Measurements from ENCODE around the gene SPATA21.

The SPATA21 gene

DNA sequence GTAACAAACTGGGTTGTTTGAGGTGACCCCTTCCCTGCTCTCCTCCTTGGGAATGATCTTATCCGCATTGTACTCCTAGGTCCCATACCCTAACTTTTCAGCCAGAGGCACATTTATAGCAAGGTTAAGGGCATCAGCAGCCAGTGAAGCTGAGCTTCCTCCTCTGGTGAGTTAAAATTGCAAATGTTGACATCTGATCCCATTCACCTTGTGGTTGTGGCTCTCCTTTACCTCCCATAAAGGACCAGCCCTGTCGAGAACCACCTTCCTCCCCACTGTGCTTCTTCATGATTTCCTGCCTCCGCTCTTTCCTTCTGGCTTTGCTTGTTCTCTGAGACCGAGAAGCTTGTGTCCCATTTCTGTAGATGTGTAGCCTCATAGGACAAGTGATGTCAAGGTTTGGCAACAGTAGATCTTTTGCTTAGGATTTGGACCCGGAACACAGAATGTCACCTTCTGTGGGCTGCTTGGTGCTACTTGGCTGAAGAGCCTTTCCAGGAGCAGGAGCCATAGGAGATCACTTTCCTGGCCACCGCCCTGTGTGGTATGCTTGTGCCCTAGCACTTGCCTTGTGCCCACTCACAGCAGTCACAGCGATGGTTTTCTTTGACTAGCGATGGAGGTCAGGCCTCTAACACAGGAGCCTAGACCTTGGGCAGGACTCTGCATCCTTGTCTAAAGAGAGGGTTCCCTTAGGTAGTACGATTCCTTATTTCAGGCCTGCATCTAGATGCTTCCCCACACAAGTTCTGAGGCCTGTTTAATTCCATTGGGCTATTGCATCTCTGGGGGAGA lies 51.4 kb downstream of the SPATA21 start:
- Histone ChIP-seq H3K4me3 (ENCODE audit: insufficient read depth, low read depth, low read length) (no peak overlapping the region), H3K36me3 (ENCODE audit: control insufficient read depth, insufficient read depth, low read length) (no peaks in the 10 kb centered on the region), H3K9me3 (ENCODE audit: control insufficient read depth, low read length) (no peaks in the 10 kb centered on the region), H3K4me1 (ENCODE audit: control insufficient read depth, insufficient read depth, low read length) (no peaks in the 10 kb centered on the region), H3K27ac (ENCODE audit: insufficient read depth, low read depth, low read length, poor library complexity, severe bottlenecking) (no peak overlapping the region), H3K27me3 (ENCODE audit: control insufficient read depth, insufficient read depth, low read length, poor library complexity, severe bottlenecking) (no peaks in the 10 kb centered on the region)
- WGBS, 2 experiments, result 91 to 95% methylated on average over 9 of the region's 9 CpGs

- Histone ChIP-seq H3K9me3 (ENCODE audit: control insufficient read depth, low read length) (no peaks in the 10 kb centered on the region), H3K27me3 (ENCODE audit: control insufficient read depth, insufficient read depth, low read length, poor library complexity, severe bottlenecking) (no peaks in the 10 kb centered on the region), H3K27ac (ENCODE audit: insufficient read depth, low read depth, low read length, poor library complexity, severe bottlenecking) (no peak overlapping the region), H3K4me3 (ENCODE audit: insufficient read depth, low read depth, low read length) (no peak overlapping the region), H3K4me1 (ENCODE audit: control insufficient read depth, insufficient read depth, low read length) (no peaks in the 10 kb centered on the region), H3K36me3 (ENCODE audit: control insufficient read depth, insufficient read depth, low read length) (no peaks in the 10 kb centered on the region)
- WGBS, 2 experiments, result 94 to 99% methylated on average over 3 to 5 of the region's 5 CpGs
Measured at GRCh38 chr1:16383888-16384287, 53.3 kb downstream of the SPATA21 start.

- Histone ChIP-seq H3K9me3 (ENCODE audit: control insufficient read depth, low read length) (no peaks in the 10 kb centered on the region), H3K4me1 (ENCODE audit: control insufficient read depth, insufficient read depth, low read length) (no peaks in the 10 kb centered on the region), H3K4me3 (ENCODE audit: insufficient read depth, low read depth, low read length) (no peak overlapping the region), H3K27me3 (ENCODE audit: control insufficient read depth, insufficient read depth, low read length, poor library complexity, severe bottlenecking) (no peaks in the 10 kb centered on the region), H3K36me3 (ENCODE audit: control insufficient read depth, insufficient read depth, low read length) (no peaks in the 10 kb centered on the region), H3K27ac (ENCODE audit: insufficient read depth, low read depth, low read length, poor library complexity, severe bottlenecking) (no peak overlapping the region)
- WGBS, 2 experiments, result 94 to 97% methylated on average over 4 of the region's 4 CpGs
Measured at GRCh38 chr1:16380868-16381267, 56.4 kb downstream of the SPATA21 start.

DNA sequence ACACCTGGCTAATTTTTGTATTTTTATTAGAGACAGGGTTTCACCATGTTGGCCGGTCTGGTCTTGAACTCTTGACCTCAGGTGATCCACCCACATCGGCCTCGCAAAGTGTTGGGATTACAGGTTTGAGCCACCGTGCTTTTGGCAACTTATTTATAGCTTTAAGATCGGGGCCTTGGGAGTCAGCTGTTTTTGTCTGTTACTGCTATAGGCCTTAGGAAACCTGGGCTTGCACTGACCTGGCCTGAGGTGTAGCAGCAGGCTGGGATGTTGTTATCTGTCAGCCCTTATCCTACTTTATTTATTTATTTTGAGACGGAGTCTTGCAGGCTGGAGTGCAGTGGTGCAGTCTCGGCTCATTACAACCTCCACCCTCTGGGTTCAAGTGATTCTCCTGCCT lies 58.8 kb downstream of the SPATA21 start:
- 91 to 93% methylated on average over 7 of the region's 7 CpGs for WGBS, 2 experiments
- H3K27me3 ChIP-seq (ENCODE audit: control insufficient read depth, insufficient read depth, low read length, poor library complexity, severe bottlenecking), result no peaks in the 10 kb centered on the region
- H3K4me3 ChIP-seq (ENCODE audit: insufficient read depth, low read depth, low read length), result no peak overlapping the region
- no peaks in the 10 kb centered on the region for H3K36me3 ChIP-seq (ENCODE audit: control insufficient read depth, insufficient read depth, low read length)
- no peak overlapping the region for H3K27ac ChIP-seq (ENCODE audit: insufficient read depth, low read depth, low read length, poor library complexity, severe bottlenecking)
- H3K9me3 ChIP-seq (ENCODE audit: control insufficient read depth, low read length), result no peaks in the 10 kb centered on the region
- peaks cover 6% of the 10 kb centered on the region for H3K4me1 ChIP-seq (ENCODE audit: control insufficient read depth, insufficient read depth, low read length)

DNA sequence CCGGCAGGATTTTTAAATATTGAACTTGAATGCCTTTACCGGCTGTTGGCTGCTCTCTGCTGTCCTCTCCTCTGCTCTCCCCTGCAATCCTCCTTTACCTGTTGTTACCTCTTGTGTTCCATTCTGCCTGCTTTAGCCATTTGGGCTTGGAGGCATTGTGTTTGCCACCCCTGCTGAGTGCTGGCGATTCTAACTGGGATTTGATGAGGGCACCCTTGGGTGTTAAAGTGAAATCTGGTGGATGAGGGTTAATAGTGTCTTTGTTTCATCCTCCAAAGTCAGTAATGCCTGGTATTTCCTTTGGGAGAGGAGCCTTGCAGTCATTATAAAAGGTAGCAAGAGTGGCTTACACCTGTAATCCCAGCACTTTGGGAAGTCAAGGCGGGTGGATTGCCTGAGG lies 60.3 kb downstream of the SPATA21 start:
- H3K9me3 ChIP-seq (ENCODE audit: control insufficient read depth, low read length), result no peaks in the 10 kb centered on the region
- WGBS, 2 experiments, result 85 to 89% methylated on average over 4 of the region's 4 CpGs
- H3K27me3 ChIP-seq (ENCODE audit: control insufficient read depth, insufficient read depth, low read length, poor library complexity, severe bottlenecking), result no peaks in the 10 kb centered on the region
- peaks cover 6% of the 10 kb centered on the region for H3K4me1 ChIP-seq (ENCODE audit: control insufficient read depth, insufficient read depth, low read length)
- H3K36me3 ChIP-seq (ENCODE audit: control insufficient read depth, insufficient read depth, low read length), result no peaks in the 10 kb centered on the region
- H3K4me3 ChIP-seq (ENCODE audit: insufficient read depth, low read depth, low read length), result no peak overlapping the region
- H3K27ac ChIP-seq (ENCODE audit: insufficient read depth, low read depth, low read length, poor library complexity, severe bottlenecking), result no peak overlapping the region

DNA sequence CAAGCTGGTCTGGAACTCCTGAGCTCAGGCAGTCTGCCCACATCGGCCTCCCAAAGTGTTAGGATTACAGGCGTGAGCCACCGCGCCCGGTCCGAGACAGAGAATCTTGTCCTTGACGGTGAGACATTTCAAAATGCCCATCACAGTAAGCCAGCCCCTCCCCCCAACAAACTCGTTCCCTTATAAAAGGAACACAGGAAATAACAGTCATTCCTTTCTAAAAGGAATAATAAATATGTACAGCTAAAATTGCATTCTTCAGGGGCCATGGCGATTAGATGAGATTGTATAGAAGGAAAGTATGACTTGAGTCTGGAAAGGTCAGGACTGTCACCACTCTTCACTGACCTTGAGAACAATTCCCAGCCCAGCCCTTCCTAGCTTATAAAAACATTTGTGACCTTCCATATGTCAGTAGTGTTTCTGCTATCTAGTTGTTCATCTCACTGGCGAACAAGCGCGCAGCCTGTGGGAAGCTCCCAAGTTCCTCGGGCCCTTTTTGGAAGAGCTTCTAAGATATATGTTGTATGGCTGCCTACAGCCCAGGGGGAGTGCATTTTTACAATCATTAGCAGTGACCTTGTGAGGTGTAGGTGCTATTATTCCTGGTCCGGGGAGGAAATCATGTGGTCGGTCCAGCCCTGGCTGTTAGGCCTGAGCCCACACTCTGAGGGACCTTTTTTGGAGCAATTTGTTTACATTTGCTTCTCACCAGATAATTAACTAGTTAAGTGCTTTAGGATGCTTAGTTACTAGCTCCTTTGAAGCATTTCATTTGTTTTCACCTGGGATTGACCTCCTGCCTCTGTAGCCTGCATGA lies 61.5 kb downstream of the SPATA21 start:
- Histone ChIP-seq H3K4me3 (ENCODE audit: insufficient read depth, low read depth, low read length) (no peak overlapping the region), H3K9me3 (ENCODE audit: control insufficient read depth, low read length) (no peaks in the 10 kb centered on the region), H3K36me3 (ENCODE audit: control insufficient read depth, insufficient read depth, low read length) (no peaks in the 10 kb centered on the region), H3K4me1 (ENCODE audit: control insufficient read depth, insufficient read depth, low read length) (peaks cover 6% of the 10 kb centered on the region), H3K27ac (ENCODE audit: insufficient read depth, low read depth, low read length, poor library complexity, severe bottlenecking) (no peak overlapping the region), H3K27me3 (ENCODE audit: control insufficient read depth, insufficient read depth, low read length, poor library complexity, severe bottlenecking) (no peaks in the 10 kb centered on the region)
- 92 to 93% methylated on average over 14 to 15 of the region's 15 CpGs for WGBS, 2 experiments

GRCh38 chr1:16374266-16374665 lies 63.0 kb downstream of the SPATA21 start:
- peak overlapping the region; percentile 30 for H3K27ac ChIP-seq (ENCODE audit: insufficient read depth, low read depth, low read length, poor library complexity, severe bottlenecking)
- H3K27me3 ChIP-seq (ENCODE audit: control insufficient read depth, insufficient read depth, low read length, poor library complexity, severe bottlenecking), result no peaks in the 10 kb centered on the region
- WGBS, 2 experiments, result 81 to 83% methylated on average over 3 of the region's 3 CpGs
- H3K36me3 ChIP-seq (ENCODE audit: control insufficient read depth, insufficient read depth, low read length), result no peaks in the 10 kb centered on the region
- H3K4me1 ChIP-seq (ENCODE audit: control insufficient read depth, insufficient read depth, low read length), result peaks cover 6% of the 10 kb centered on the region
- H3K4me3 ChIP-seq (ENCODE audit: insufficient read depth, low read depth, low read length), result no peak overlapping the region
- H3K9me3 ChIP-seq (ENCODE audit: control insufficient read depth, low read length), result no peaks in the 10 kb centered on the region

DNA sequence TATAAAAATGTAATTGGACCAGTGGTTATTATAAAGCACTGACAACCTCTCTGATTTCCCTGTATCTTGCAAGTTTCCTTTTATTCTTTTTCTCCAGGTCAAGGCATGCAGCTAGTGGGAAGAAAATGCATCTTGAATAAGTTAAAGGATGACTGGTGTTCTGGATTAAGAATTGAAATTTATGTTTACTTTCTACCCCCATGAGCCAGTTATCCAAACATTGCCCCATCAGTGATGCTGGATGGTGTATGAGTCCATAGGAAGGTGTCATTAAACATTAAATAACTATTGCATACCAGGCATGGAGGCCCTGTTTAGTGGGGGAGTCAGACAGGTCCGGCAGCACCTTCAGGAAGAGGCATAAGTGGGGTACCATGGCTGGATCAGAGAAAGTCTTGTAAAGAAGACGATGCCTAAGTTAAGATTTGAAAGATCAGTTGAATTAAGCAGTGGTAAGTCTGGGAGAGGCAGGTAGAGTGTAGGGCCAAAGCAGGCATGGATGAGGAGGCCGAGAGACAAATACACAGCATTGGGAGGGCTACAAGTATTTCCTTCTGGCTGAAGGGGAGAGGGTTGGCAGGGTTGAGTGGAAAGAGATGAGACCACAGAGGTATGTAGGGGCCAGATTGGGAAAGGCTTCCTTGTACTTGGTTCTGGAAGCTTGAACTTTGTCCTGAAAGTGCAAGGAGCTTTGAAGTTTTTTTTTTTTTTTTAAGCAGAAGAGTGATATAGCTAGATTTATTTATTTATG lies 64.5 kb downstream of the SPATA21 start:
- Histone ChIP-seq H3K27ac (ENCODE audit: insufficient read depth, low read depth, low read length, poor library complexity, severe bottlenecking) (no peak overlapping the region), H3K36me3 (ENCODE audit: control insufficient read depth, insufficient read depth, low read length) (no peaks in the 10 kb centered on the region), H3K9me3 (ENCODE audit: control insufficient read depth, low read length) (no peaks in the 10 kb centered on the region), H3K4me1 (ENCODE audit: control insufficient read depth, insufficient read depth, low read length) (peaks cover 13% of the 10 kb centered on the region), H3K4me3 (ENCODE audit: insufficient read depth, low read depth, low read length) (no peak overlapping the region), H3K27me3 (ENCODE audit: control insufficient read depth, insufficient read depth, low read length, poor library complexity, severe bottlenecking) (no peaks in the 10 kb centered on the region)
- WGBS, 2 experiments, result 95 to 98% methylated on average over 3 of the region's 3 CpGs

DNA sequence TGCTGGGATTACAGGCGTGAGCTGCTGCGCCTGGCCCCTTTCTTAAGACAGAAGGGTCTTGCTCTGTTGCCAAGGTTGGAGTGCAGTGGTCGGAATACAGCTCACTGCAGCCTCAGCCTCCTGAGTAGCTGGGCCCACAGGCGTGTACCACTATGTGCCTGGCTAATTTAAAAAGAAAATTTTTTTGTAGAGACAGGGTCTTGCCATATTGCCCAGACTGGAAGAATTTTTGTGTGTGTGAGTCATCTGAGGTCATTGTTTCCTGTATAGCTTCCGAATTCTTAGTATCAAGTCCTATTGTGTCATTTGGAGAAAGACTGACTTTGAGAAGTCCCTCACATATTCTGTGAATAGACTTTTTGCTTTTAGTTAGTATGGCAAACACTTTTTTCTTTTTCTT lies 65.5 kb downstream of the SPATA21 start:
- whole genome bisulfite sequencing, 2 experiments, result 94 to 95% methylated on average over 5 of the region's 5 CpGs
- no peak overlapping the region for H3K27ac ChIP-seq (ENCODE audit: insufficient read depth, low read depth, low read length, poor library complexity, severe bottlenecking)
- peaks cover 13% of the 10 kb centered on the region for H3K4me1 ChIP-seq (ENCODE audit: control insufficient read depth, insufficient read depth, low read length)
- H3K4me3 ChIP-seq (ENCODE audit: insufficient read depth, low read depth, low read length), result no peak overlapping the region
- H3K36me3 ChIP-seq (ENCODE audit: control insufficient read depth, insufficient read depth, low read length), result no peaks in the 10 kb centered on the region
- H3K27me3 ChIP-seq (ENCODE audit: control insufficient read depth, insufficient read depth, low read length, poor library complexity, severe bottlenecking), result no peaks in the 10 kb centered on the region
- no peaks in the 10 kb centered on the region for H3K9me3 ChIP-seq (ENCODE audit: control insufficient read depth, low read length)

- Histone ChIP-seq H3K4me3 (ENCODE audit: insufficient read depth, low read depth, low read length) (no peak overlapping the region), H3K27ac (ENCODE audit: insufficient read depth, low read depth, low read length, poor library complexity, severe bottlenecking) (no peak overlapping the region), H3K36me3 (ENCODE audit: control insufficient read depth, insufficient read depth, low read length) (no peaks in the 10 kb centered on the region), H3K9me3 (ENCODE audit: control insufficient read depth, low read length) (no peaks in the 10 kb centered on the region), H3K27me3 (ENCODE audit: control insufficient read depth, insufficient read depth, low read length, poor library complexity, severe bottlenecking) (peaks cover 7% of the 10 kb centered on the region), H3K4me1 (ENCODE audit: control insufficient read depth, insufficient read depth, low read length) (peaks cover 13% of the 10 kb centered on the region)
- 94 to 95% methylated on average over 4 of the region's 4 CpGs for WGBS, 2 experiments
Measured at GRCh38 chr1:16369821-16370220, 67.4 kb downstream of the SPATA21 start.
